ENCODE measurements around the gene RCSD1.
A peak's percentile ranks its signal among the peaks of the same experiment; 100 is the strongest.

The RCSD1 gene

DNA sequence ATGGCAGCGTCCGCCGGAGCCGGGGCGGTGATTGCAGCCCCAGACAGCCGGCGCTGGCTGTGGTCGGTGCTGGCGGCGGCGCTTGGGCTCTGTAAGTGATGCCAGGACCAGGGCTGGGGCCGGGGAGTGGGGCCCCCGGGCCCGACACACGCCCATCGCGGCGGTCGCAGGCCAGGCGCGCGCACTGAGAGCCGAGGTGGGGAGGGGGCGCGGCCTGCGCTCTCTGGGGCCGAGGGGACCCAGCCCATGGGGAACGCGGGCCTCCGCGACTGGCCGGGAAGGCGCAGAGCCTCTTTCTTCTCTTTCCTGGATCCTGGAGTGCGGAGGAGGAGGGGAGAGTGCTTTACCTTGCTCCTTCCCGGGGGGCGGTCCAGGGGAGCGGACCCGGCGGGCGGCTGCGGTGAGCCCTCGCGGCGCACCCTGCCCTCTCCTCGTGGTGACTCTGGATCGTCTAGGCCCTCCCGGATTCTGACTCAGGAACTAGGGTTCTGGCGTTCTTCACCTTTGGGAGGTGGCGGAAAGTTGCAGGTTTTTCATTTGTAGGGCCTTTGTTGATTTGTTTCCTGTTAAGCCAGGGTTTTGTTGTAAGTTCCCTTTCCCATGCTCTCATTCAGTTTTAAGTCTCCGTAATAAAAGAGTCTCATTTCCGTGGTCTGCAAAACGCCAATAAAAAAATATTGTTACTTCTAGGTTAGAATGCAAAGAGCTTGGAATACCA lies 92.3 kb downstream of the RCSD1 start:
- DNase-seq (ENCODE audit: low read depth) = peak; percentile 66
- peak overlapping the region; percentile 76 for H3K4me3 ChIP-seq (ENCODE audit: low read length)
- TF ChIP-seq, protein P1, sequence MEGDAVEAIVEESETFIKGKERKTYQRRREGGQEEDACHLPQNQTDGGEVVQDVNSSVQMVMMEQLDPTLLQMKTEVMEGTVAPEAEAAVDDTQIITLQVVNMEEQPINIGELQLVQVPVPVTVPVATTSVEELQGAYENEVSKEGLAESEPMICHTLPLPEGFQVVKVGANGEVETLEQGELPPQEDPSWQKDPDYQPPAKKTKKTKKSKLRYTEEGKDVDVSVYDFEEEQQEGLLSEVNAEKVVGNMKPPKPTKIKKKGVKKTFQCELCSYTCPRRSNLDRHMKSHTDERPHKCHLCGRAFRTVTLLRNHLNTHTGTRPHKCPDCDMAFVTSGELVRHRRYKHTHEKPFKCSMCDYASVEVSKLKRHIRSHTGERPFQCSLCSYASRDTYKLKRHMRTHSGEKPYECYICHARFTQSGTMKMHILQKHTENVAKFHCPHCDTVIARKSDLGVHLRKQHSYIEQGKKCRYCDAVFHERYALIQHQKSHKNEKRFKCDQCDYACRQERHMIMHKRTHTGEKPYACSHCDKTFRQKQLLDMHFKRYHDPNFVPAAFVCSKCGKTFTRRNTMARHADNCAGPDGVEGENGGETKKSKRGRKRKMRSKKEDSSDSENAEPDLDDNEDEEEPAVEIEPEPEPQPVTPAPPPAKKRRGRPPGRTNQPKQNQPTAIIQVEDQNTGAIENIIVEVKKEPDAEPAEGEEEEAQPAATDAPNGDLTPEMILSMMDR (IDR thresholded peaks at IDR 0.05; ENCODE audit: insufficient read depth, low read depth, low read length, missing control alignments) = no peak

DNA sequence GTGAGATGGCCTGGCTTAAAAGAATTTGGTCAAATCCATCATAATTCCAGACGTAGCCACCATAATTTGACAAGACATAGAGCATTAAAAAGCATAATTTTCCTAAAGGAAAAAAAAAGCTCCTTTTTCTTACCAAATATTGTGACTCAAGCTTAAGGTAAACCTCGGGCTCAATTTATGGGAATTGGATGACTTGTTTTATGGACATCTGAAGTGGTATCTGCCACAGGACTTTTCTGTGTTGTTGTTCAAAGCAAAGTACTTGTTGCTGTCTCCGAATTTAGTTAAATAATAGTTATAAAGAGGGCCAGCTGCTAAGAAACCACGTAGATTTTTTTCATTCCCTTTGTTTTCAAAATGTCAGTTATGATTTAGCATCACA lies 92.8 kb downstream of the RCSD1 start:
- DNase-seq (ENCODE audit: low read depth) = no peak
- TF ChIP-seq, protein P1 (IDR thresholded peaks at IDR 0.05; ENCODE audit: insufficient read depth, low read depth, low read length, missing control alignments) = no peak
- peak overlapping the region; percentile 76 for H3K4me3 ChIP-seq (ENCODE audit: low read length)

DNA sequence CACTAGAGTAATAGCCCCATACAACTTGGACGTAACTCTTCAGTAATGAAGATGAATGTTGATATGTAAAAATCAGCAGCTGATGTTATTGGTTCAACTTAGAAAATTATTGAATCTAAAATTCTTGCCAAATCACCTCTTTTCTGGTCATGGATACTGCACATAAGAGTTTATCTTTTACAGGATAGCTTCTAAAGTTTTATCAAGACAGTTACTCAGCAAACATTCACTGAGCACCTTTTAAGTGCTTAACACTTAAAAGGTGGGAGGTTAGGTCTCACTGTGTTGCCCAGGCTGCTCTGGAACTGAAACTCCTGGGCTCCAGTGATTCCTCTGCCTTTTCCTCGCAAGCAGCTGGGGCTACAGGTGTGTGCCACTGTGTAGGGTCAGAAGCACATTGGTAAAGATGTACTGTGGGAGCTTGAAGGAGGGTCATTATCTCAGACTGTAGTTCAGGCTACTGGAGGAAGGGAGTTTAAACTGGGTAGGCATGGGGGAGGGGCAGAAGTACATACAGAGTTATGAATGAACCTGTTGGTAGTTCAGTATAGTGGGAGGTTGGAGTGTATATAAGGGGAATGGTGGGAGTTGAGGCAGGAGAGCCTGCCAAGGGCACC lies 93.8 kb downstream of the RCSD1 start:
- DNase-seq (ENCODE audit: low read depth) = no peak
- TF ChIP-seq, protein P1 (IDR thresholded peaks at IDR 0.05; ENCODE audit: insufficient read depth, low read depth, low read length, missing control alignments) = no peak
- peak overlapping the region; percentile 76 for H3K4me3 ChIP-seq (ENCODE audit: low read length)

DNA sequence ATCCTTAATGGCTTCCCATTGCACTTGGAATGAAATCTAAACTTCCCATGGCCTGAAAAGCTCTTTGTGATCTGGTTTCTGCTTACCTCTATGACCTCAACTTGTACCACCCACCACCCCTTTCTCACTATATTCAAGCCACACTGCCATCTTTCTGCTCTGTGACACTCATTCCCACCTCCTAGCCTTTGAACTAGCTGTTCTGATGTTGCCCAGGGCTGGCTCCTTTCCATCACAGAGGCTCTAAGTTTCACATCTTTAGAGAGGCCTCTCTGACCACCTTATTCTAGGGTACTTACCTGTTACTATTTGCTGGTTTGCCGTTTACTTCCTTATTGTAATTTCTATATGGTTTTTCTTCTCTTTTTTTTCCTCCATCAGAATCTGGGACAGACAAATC lies 96.0 kb downstream of the RCSD1 start:
- no peak overlapping the region for H3K4me3 ChIP-seq (ENCODE audit: low read length)
- no peak for DNase-seq (ENCODE audit: low read depth)
- TF ChIP-seq, protein P1 (IDR thresholded peaks at IDR 0.05; ENCODE audit: insufficient read depth, low read depth, low read length, missing control alignments) = no peak

DNA sequence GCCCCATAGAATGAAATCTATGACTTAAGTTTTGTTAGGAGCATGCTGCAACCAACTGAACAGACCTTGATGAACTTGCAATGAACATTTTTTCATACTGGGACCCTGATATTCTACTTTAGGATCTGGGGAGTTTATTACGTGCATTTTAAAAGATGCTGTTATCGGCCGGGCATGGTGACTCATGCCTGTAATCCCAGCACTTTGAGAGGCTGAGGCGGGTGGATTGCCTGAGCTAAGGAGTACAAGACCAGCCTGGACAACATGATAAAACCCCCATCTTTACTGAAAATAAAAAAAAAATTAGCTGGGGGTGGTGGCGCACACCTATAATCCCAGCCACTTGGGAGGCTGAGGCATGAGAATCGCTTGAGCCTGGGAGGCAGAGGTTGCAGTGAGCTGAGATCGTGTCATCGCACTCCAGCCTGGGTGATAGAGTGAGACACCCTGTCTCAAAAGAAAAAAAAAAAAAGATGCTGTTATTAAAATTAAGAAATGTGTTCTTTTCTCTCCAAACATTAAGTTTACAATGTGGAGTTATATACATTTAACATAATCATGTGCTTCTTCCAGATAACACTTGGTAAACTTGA lies 98.9 kb downstream of the RCSD1 start:
- DNase-seq (ENCODE audit: low read depth) = no peak
- no peak overlapping the region for H3K4me3 ChIP-seq (ENCODE audit: low read length)
- TF ChIP-seq, protein P1 (IDR thresholded peaks at IDR 0.05; ENCODE audit: insufficient read depth, low read depth, low read length, missing control alignments) = no peak

DNA sequence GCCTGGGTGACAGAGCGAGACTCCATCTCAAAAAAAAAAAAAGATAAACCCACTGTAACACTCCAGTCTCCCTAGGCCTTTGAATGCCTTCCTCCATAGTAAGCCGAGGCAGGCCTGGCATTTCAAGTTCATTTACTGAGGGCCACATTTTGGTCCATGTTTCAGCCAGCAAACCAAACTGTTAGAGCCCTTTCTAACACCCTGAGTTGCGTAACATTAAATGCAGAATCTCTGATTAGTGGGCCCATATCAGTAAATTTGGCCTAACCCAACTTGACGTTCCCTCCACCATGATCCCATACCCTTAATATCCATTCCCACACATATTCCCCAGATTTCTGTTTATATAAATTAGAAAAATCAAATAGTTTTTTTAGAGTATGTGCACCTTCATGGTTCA lies 104.2 kb downstream of the RCSD1 start:
- no peak overlapping the region for H3K4me3 ChIP-seq (ENCODE audit: low read length)
- TF ChIP-seq, protein P1 (IDR thresholded peaks at IDR 0.05; ENCODE audit: insufficient read depth, low read depth, low read length, missing control alignments) = no peak
- no peak for DNase-seq (ENCODE audit: low read depth)
